ENCODE data around the gene MICU1. TPM values are rescaled to one million over a fixed set of nuclear protein-coding genes. Genes with fewer than 3 reads are reported as not detected.
A peak's percentile ranks its signal among the peaks of the same experiment; 100 is the strongest.
"Not testable (repeated sequence)": the region's sequence is repeated elsewhere in the genome, so short reads cannot be mapped to it uniquely, and the experiment has no call there.

The MICU1 gene
- total and polyA plus RNA-seq, 2 of the 13 experiments (the other 11 are each of a cell fraction or from before 2014, with no cell fraction given), result 32.5 to 56.1 TPM

GRCh38 chr10:72395581-72395980 is 230.3 kb downstream of the MICU1 start:
- H3K27ac ChIP-seq (ENCODE audit: extremely low read length, insufficient read depth, low read length); H3K4me2 ChIP-seq (ENCODE audit: low read depth, low read length); H3K4me1 ChIP-seq (ENCODE audit: insufficient read depth, low read length); POLR2A ChIA-PET; H3K9ac ChIP-seq (ENCODE audit: insufficient read depth, low read depth, low read length); CTCF ChIA-PET (ENCODE audit: low intra/inter-chr PET ratio, low total read pairs); H3K4me3 ChIP-seq (replicated peaks in 1 of 3; ENCODE audit: insufficient read depth in 1 of 3, low read depth in 2 of 3, low read length in 3 of 3); H2AFZ ChIP-seq (ENCODE audit: low read length); H3K27me3 ChIP-seq (ENCODE audit: control insufficient read depth in 1 of 2, insufficient read depth in 2 of 2, low read length in 2 of 2); H3K79me2 ChIP-seq (ENCODE audit: insufficient read depth, low read length); H3K9me3 ChIP-seq (ENCODE audit: low read length); BruUV-seq (replicated peaks); in situ Hi-C loops (cut with HindIII; ENCODE audit: extremely low pct_ligation_motif_present, low pct_unique_long_range_greater_than_20kb); intact Hi-C loops (cut with micrococcal nuclease; ENCODE audit: unreplicated experiment); ATAC-seq; H4K20me1 ChIP-seq (ENCODE audit: insufficient read depth, low read length); FAIRE-seq; TF ChIP-seq FOXA1 (IDR thresholded peaks at IDR 0.05): not testable (repeated sequence)
- TF ChIP-seq FOXA1 (CRISPR knock-in tag; IDR thresholded peaks at IDR 0.05) (peak; percentile 44), ZNF281 (CRISPR knock-in tag; IDR thresholded peaks at IDR 0.05; ENCODE audit: borderline replicate concordance) (peak; percentile 65; the same call in 1 of the 2 replicates)
- DNase-seq (ENCODE audit: low spot score), result peak; percentile 18
- peaks cover 5 to 21% of the 10 kb centered on the region in 2 experiments; a peak in 3 of 5 replicates for H3K36me3 ChIP-seq (replicated peaks in 1 of 2; ENCODE audit: control insufficient read depth in 1 of 2, insufficient read depth in 2 of 2, low read length in 2 of 2)
- WGBS (ENCODE audit: low lambda C conversion rate), result no CpG with 5 or more reads among the region's 3 CpGs

- FAIRE-seq (no peak), DNase-seq (ENCODE audit: low spot score) (no peak), ATAC-seq (no peak)
- no peak for TF ChIP-seq RFX1 (IDR thresholded peaks at IDR 0.05)
- no peak for TF ChIP-seq BORCS8-MEF2B (CRISPR knock-in tag; IDR thresholded peaks at IDR 0.05)
- no peak for TF ChIP-seq MXD1 (CRISPR knock-in tag; IDR thresholded peaks at IDR 0.05)
- no peak for TF ChIP-seq ATF3 (CRISPR knock-in tag; IDR thresholded peaks at IDR 0.05)
- no peak overlapping the region for H3K9ac ChIP-seq (ENCODE audit: insufficient read depth, low read depth, low read length)
- no peaks in the 10 kb centered on the region for H4K20me1 ChIP-seq (ENCODE audit: insufficient read depth, low read length)
- 94% methylated on average over 1 of the region's 1 CpG for WGBS (ENCODE audit: low lambda C conversion rate)
- no TSS peak for BruUV-seq (replicated peaks)
- H3K4me1 ChIP-seq (ENCODE audit: insufficient read depth, low read length), result 0 out of 2 replicates have a peak, but pooled peaks cover 6% of the 10 kb centered on the region
- no peaks in the 10 kb centered on the region for H3K27me3 ChIP-seq (ENCODE audit: control insufficient read depth in 1 of 2, insufficient read depth in 2 of 2, low read length in 2 of 2)
- no peak overlapping the region for H2AFZ ChIP-seq (ENCODE audit: low read length)
- H3K4me3 ChIP-seq (replicated peaks in 1 of 3; ENCODE audit: insufficient read depth in 1 of 3, low read depth in 2 of 3, low read length in 3 of 3), result no peak overlapping the region
- in situ Hi-C loops (cut with HindIII; ENCODE audit: extremely low pct_ligation_motif_present, low pct_unique_long_range_greater_than_20kb), result no loop called here
- H3K36me3 ChIP-seq (replicated peaks in 1 of 2; ENCODE audit: control insufficient read depth in 1 of 2, insufficient read depth in 2 of 2, low read length in 2 of 2), result peaks cover 5 to 26% of the 10 kb centered on the region in 2 experiments; a peak in 2 of 5 replicates
- no peak overlapping the region for H3K27ac ChIP-seq (ENCODE audit: extremely low read length, insufficient read depth, low read length)
- ChIA-PET CTCF (ENCODE audit: low intra/inter-chr PET ratio, low total read pairs) (no interaction called here), POLR2A (no interaction called here)
- intact Hi-C loops (cut with micrococcal nuclease; ENCODE audit: unreplicated experiment), result no loop called here
- H3K4me2 ChIP-seq (ENCODE audit: low read depth, low read length), result no peak overlapping the region
- no peaks in the 10 kb centered on the region for H3K9me3 ChIP-seq (ENCODE audit: low read length)
- H3K79me2 ChIP-seq (ENCODE audit: insufficient read depth, low read length), result no peaks in the 10 kb centered on the region
Observed at GRCh38 chr10:72392571-72392970, 233.3 kb downstream of the MICU1 start.

Data from HepG2 (cell line).